GM18519 (cell line): ENCODE measurements around the gene GAS7.

ENCODE experiments used
- ATAC-seq: cut with Tn5 transposase; IDR thresholded peaks from one replicate; pipeline ENCODE4 v1.9.1; 2021; ENCODE audit warnings: mild to moderate bottlenecking, moderate library complexity; ENCODE audit not compliant: unreplicated experiment, low FRiP score

GAS7 gene

GRCh38 chr17:9874722-9875121, 323.7 kb downstream of the GAS7 start:
- ATAC-seq = no peak

GRCh38 chr17:9872852-9873251, 325.6 kb downstream of the GAS7 start:
- ATAC-seq = no peak

GRCh38 chr17:9868552-9868951, 329.9 kb downstream of the GAS7 start:
- ATAC-seq = no peak

- no peak for ATAC-seq
Measured at GRCh38 chr17:9865586-9865985, 332.8 kb downstream of the GAS7 start.

- ATAC-seq = no peak
Measured at GRCh38 chr17:9862949-9863348, 335.5 kb downstream of the GAS7 start.

- no peak for ATAC-seq
Measured at GRCh38 chr17:9862220-9862619, 336.2 kb downstream of the GAS7 start.

GRCh38 chr17:9860851-9861250, 337.6 kb downstream of the GAS7 start:
- ATAC-seq = no peak
